NCI-H82 treated with DMSO at 0.1 percent for 48 hours (cell line): ENCODE data around the gene IFNA10.
"Not testable (repeated sequence)": the region's sequence is repeated elsewhere in the genome, so short reads cannot be mapped to it uniquely, and the experiment has no call there.

ENCODE experiments used
- DNase-seq: peaks from one replicate; lab custom pipeline; 2025; ENCODE audit not compliant: unreplicated experiment; lab: John Stamatoyannopoulos, UW

Gene IFNA10

DNA sequence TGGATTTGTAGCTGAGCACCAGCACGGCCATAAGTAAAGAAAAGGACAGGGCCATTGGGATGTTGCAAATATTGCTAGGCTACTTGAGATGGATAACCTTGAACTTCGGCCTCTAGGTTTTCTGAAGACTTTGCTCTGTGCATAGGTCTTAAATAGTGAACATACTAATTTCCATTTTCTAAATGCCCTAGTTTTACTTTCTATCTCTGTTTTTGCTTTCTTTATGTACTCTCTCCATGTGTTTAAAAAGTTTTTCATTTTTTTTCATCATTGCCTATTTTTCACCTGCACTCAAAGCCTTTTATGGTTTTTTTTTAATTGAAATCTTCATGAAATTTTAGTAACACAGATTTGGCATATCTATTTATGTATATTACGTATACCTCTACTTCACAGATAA, at the start of gene IFNA10:
TSS of gene IFNA10 (minus strand) at position 101 of the 400 bp plus-strand sequence. CDS start at position 55, 46 bp downstream.
- DNase-seq, result not testable (repeated sequence)

DNA sequence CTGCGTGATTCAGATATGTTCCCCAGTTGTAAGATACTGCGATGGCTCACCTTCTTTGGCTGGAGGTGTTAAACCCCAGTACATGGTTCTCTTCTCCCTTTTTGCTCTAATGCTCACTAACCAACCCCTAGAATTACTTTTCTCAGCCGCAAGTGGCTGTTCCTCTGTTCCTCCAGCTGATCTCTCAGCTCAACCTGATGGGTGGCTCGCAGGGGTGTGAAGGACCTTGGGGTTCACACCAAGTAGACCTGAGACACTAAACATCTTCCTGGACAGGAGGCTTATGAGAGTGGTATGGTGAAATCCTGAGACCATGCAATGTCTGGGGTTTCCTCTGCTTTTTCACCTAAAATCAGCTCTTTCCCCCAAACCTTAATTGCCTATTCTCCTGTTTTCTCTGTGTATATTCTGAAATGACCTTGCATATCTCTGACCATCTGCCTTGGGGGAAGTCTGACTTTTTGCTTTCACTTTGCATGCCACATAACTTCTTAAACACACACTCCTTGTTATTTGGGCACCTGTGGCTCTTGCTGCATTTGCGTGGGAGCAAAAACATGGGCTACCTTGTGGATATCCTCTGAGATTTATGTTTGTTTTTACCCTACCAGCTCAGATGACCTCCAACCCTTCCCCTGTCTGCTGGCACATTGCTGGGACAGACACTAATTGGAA, 48.7 kb upstream of the IFNA10 start:
- DNase-seq, result no peak

DNA sequence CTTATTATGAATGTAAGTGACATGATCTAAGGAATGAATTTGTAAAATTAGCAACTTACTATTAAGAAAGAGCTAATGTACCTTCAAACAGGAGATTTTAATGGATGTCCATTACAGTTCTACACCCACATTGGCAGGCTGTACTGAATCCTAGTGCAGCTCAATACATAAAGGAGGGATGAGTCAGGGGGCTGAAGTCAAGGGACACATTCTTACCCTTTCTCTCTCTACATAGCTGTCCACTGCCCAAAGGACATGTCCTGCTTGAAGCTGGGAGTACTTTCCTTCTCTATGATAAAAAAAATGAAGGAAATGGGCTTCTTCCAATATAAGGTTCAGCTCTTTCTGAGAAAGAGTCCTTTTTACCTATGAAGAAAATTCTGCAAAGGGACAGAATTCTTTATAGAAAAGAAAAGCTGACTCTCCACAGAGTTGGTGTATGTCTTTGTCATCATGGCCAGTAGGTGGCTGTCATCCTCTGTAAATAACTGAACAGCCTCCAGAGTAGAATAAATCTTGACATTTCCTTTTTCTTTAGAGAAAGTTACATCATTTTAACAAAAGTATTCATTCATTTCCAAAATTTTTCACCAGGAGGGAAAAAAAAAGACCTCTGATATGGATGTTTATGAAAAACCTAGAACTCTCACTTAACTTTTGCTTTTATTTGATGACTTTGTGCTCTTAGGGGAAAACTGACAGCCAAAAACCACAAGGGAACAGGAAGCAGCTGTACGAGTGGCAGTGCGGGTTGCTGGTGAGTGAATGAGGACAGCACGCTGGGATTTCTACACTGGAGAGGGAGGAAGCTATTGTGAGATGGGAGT, 46.0 kb upstream of the IFNA10 start:
- DNase-seq, result no peak

DNA sequence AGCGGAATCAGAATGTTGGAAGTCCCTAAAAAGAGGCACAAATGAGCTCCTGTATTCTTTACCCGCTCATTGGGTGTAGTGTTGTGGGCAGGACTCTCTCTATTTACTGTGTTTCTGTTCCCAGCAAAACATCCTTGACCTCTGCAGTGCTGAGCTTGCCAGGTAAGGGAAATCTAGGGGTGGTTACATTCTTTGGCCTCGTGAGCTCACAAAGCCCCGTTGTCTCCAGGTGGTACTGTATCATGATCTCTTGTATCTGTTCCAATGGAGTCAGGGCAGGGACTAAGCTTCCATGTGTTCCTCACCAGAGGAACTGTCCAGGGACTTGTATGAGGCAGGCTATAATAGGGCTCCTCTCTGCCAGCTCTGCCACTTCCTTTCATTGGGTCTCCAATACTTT, 44.7 kb upstream of the IFNA10 start:
- DNase-seq, result no peak

DNA sequence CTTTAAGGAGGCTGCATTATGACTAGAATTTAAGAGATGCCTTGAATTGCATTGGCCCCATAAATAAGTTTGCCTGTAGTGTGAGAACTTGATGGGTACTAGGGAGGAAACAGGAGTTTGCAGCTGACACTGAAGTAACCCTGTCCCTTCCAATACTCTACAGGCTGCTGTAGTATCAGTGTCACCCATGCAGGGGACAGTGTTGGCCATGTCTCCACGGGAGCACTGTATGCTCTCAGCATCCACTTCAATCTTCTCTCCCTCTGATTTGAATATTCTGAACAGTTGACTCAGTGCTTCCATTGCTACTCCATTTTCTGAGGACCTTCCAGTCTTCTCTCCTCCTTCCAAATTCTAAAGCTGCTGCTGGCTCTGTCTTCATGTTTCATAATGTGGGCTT, 44.2 kb upstream of the IFNA10 start:
- DNase-seq, result no peak

DNA sequence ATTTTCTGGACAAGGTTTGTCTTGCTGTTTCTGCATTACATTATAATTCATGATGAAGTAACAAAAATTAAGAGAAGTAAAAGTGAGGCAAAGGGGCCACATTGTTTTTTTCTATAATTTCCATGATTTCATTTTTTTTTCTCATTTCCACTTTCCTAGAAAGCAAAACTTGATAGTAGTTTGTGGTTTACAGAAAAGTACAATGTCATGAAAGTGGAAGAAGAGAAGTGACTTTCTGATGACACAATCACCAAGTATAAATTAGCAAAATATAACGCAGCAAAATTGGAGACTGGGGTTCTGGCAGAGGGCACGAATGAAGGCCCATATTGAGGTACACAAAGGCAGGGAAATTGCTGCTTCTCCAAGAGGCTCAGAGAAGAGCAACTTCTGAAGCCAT, 37.9 kb upstream of the IFNA10 start:
- DNase-seq, result no peak

DNA sequence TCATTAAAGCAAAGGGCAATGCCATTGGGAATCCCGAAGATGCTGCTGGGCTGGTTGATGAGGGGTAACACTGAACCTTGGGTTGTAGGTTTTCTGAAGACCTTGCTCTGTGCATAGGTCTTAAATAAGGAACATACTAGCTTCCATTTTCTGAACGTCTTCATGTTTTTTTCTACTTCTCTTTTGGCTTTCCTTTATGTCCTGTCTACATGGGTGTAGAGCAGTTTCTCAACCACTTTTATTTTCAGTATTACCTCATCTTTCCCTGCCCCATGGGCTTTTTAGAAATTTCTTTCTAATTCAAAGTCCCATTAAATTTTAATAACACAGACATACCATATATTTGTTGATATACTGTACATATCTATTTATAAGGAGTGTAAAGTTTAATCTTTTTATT, 33.0 kb upstream of the IFNA10 start, which contains the start of gene IFNA14:
TSS of gene IFNA14 (minus strand) at position 95 of the 400 bp plus-strand sequence. CDS start at position 25, 70 bp downstream.
- DNase-seq, result no peak

DNA sequence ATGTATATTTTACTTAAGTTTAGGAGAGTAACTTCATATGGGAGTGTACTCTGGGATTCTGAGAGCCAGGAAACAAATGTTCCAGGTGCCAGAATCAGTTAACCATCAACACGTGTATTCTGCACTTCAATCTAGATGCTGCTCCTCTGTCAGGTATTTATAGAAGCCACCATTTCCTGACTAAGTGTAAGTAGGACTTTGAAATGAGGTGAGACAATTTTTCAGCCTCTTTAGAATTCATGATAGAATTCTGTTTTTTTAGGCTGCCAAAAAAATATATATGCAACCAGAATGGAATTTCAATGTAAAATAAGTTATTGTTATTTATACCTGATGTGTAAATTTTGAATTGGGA, 29.4 kb upstream of the IFNA10 start:
- DNase-seq, result not testable (repeated sequence)

DNA sequence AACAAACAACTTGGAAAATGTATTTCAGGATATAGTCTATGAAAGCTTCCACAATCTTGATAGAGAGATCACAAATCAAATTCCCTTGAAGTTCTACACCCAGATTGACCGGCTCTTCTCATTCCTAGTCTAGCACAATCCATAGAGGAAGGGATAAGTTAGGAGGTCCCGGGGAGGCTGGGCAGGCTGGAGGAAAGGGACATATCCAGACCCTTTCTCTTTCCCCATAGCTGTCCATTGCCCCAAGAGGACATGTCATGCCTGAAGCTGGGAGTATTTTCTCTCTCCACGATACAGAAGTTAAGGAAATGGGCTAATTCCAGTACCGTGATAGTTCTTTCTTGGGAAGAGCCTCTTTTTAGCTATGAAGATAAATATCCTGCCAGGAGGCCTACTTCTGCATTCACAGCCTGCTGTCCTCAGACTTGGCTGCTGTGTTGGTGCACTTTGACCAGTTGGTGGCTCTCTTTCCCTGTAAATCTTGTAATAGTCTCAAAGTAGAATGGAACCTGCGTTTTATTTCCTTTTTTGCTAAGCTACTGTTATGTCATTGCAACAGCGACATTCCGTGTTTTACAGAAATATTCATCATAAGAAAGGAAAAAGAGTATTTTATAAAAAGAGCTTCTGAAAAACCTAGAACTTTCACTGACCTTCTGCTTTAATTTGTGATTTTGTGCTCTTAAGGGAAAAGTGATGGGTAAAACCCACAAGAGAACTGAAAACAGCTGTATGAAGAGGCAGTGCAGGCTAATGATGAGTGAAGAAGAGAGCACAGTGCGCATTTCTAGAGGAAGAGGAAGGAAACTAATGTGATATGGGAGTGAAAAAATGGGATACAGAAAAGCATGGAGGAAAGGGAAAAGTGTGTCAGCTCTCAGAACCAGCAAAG, 28.8 kb upstream of the IFNA10 start:
- DNase-seq, result peak; percentile 16

DNA sequence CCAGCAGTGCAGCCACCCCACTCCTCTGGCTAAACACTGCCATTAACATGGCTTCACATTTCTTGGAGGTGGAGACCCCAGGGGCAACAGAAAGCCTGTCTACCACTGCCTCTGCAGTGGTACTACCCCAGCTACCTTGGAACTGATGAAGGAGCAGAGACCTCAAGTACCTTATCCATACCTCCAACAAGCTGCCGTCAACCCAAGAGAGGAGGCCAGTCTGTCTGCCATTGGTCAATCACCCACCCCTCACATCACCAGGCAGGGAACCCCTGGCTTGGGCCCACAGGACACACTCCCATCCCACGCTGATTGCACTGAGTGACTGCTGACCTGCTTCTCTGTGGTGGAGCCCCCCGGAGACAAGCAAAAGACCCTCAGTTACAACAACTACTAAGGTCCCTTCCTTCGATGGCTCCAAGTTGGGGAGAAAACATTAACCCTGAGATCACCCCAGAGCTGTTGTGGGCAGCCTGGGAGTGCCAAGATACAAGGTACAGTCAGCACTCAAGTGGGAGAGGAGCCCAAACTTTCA, 27.3 kb upstream of the IFNA10 start:
- DNase-seq, result no peak

DNA sequence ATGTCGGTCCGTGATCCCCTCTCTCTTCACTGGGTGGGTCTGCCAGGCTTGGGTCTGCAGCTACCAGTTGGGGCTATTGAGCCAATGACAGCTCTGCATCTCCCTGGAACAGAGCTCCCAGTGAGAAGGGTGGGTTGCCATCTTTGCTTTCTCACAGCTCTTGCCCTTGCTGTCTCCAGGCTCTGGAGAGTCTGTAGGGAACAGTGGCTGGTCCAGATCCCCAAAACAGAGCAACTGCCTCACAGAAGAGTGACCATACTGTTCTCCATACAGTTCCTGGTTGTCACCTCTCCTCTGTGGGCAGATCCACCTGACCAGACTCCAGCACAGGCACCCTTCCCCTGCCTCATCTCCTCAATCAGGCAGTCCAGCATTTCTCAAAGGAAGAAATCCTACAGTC, 26.3 kb upstream of the IFNA10 start:
- no peak for DNase-seq

DNA sequence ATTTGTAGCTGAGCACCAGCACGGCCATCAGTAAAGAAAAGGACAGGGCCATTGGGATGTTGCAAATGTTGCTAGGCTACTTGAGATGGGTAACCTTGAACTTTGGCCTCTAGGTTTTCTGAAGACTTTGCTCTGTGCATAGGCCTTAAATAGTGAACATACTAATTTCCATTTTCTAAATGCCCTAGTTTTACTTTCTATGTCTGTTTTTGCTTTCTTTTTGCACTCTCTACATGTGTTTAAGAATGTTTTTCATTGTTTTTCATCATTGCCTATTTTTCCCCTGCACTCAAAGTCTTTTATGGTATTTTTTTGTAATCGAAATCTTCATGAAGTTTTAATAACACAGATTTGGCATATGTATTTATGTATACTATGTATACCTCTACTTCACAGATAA, 21.2 kb upstream of the IFNA10 start, which contains the start of gene IFNA17:
TSS of gene IFNA17 (minus strand) at position 101 of the 400 bp plus-strand sequence. CDS start at position 52, 49 bp downstream.
- DNase-seq, result no peak

DNA sequence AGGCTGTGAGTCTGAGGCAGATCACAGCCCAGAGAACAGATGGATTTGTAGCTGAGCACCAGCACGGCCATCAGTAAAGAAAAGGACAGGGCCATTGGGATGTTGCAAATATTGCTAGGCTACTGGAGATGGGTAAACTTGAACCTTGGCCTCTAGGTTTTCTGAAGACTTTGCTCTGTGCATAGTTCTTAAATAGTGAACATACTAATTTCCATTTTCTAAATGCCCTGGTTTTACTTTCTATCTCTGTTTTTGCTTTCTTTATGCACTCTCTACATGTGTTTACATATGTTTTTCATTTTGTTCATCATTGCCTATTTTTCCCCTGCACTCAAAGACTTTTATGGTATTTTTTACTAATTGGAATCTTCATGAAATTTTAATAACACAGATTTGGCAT, 10.3 kb upstream of the IFNA10 start, which contains the start of gene IFNA16:
TSS of gene IFNA16 (minus strand) at position 101 of the 400 bp plus-strand sequence. CDS start at position 95, 6 bp downstream.
- not testable (repeated sequence) for DNase-seq

DNA sequence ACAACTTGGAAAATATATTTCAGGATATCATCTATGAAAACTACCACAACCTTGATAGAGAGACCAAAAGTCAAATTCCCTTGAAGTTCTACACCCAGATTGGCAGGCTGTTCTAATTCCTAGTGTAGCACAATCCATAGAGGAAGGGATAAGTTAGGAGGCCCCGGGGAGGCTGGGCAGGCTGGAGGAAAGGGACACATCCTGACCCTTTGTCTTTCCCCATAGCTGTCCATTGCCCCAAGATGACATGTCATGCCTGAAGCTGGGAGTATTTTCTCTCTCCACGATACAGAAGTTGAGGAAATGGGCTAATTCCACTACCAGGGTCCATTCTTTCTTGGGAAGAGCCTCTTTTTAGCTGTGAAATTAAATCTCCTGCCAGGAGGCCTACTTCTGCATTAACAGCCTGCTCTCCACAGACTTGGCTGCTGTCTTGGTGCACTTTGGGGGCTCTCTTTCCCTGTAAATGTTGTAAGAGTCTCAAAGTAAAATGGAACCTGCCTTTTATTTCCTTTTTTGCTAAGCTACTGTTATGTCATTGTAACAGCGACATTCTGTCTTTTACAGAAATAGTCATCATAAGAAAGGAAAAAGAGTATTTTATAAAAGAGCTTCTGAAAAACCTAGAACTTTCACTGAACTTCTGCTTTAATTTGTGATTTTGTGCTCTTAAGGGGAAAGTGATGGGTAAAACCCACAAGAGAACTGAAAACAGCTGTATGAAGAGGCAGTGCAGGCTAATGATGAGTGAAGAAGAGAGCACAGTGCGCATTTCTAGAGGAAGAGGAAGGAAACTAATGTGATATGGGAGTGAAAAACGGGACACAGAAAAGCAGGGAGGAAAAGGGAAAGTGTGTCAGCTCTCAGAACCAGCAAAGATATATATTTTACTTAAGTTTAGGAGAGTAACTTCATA, 6.7 kb upstream of the IFNA10 start:
- not testable (repeated sequence) for DNase-seq

DNA sequence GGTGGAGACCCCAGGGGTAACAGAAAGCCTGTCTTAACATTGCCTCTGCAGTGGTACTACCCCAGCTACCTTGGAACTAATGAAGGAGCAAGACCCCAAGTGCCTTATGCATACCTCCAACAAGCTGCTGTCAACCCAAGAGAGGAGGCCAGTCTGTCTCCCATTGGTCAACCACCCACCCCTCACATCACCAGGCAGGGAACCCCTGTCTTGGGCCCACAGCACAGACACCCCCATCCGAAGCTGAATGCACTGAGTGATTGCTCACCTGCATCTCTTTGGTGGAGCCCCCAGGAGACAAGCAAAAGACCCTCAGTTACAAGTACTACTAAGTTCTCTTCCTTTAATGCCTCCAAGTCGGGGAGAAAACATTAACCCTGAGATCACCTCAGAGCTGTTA, 5.2 kb upstream of the IFNA10 start:
- DNase-seq, result not testable (repeated sequence)

DNA sequence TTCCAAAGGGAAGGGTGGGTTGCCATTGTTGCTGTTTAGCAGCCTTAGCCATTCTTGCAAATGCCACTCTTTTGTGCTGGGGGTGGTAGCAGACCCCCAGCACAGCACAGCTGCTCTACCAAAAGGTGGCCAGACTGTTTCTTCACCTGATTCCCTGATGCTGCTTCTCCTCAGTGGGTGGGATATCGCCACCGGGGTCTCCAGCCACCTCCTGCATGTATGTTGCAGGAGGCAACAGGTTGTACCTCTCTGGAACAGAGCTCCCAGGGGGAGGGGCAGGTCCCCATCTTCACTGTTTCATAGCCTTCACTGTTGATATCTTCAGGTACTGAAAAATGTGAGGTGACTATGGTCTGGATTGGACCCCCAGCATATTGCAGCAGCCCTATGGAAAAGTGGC, 3.8 kb upstream of the IFNA10 start:
- not testable (repeated sequence) for DNase-seq

DNA sequence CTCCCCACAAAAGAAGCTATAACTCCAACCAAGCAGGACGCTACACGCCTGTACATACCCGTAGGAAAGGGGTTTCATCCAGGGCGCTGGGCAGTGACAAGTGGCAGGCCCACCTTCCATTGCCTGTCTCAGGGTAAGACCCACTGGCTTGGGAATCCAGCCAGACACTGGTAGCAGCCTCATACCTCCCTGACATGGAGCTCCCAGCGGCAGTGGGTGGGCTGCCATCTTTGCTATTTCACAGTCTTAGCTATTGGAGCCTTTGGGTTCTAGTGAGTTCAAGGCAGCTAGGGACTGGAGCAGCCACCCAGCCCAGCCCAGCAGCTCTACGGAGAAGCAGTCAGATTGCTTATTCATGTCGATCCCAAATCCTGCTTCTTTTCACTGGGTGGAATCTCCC, 3.4 kb upstream of the IFNA10 start:
- no peak for DNase-seq

DNA sequence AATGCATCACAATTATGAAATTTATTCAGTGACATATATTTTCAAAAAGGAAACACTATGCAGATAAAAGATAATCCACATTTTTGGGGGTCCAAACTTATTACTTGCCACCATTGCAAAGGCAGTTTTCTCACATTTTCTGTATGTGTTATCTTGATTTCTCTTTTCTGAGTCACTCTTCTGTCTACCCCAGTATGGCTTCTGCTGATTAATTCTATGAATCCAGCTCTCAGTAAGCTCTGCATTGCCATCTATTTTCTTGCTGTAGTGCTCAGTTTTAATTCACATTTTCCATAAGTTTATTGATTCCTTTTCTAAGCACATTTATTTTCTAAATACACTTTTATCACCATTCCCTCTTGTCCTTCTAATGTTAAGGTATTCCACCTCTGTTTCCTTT, 1.7 kb downstream of the IFNA10 start:
- DNase-seq, result no peak

DNA sequence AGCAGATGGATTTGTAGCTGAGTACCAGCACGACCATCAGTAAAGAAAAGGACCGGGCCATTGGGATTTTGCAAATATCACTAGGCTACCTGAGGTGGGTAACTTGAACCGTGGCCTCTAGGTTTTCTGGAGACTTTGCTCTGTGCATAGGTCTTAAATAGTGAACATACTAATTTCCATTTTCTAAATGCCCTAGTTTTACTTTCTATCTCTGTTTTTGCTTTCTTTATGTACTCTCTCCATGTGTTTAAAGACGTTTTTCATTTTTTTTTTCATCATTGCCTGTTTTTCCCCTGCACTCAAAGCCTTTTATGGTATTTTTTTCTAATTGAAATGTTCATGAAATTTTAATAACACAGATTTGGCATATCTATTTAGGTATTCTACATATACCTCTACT, 4.8 kb downstream of the IFNA10 start, which contains the start of gene IFNA7:
TSS of gene IFNA7 (minus strand) at position 101 of the 400 bp plus-strand sequence. CDS start at position 61, 40 bp downstream.
- not testable (repeated sequence) for DNase-seq
